Loucy (cell line): ENCODE measurements around the gene B3GALT6.

ENCODE experiments used
- H2AFZ ChIP-seq: fragments of 200-600 bp; sonication (generic); 2 replicates; pipeline ENCODE4 v1.6.0; 2016; ENCODE audit warnings: antibody characterized with exemption, mild to moderate bottlenecking, low read length, moderate library complexity
- H3F3A ChIP-seq: fragments of 200-600 bp; 2 replicates; pipeline ENCODE4 v1.6.0; 2016; ENCODE audit warnings: antibody characterized with exemption, low read depth, mild to moderate bottlenecking
- H3K27me3 ChIP-seq: fragments of 200-600 bp; sonication (generic); 2 replicates; pipeline ENCODE4 v1.6.1; 2014; ENCODE audit warnings: low read length, mild to moderate bottlenecking; ENCODE audit not compliant: insufficient read depth, poor library complexity, severe bottlenecking
- H3K36me3 ChIP-seq: fragments of 200-600 bp; sonication (generic); 2 replicates; pipeline ENCODE4 v1.6.1; 2016; ENCODE audit warnings: low read length; ENCODE audit not compliant: insufficient read depth
- H3K4me1 ChIP-seq: fragments of 200-600 bp; sonication (generic); 2 replicates; pipeline ENCODE4 v1.5.1; 2014; ENCODE audit warnings: low read length, mild to moderate bottlenecking; ENCODE audit not compliant: insufficient read depth, poor library complexity, severe bottlenecking
- H3K4me2 ChIP-seq: fragments of 200-600 bp; sonication (generic); 2 replicates; pipeline ENCODE4 v1.6.0; 2014; ENCODE audit warnings: antibody characterized with exemption, low read length, low read depth, mild to moderate bottlenecking; ENCODE audit not compliant: poor library complexity, severe bottlenecking
- H3K4me3 ChIP-seq: fragments of 200-600 bp; sonication (generic); 2 replicates; pipeline ENCODE4 v1.5.1; 2014; ENCODE audit warnings: low read length, mild to moderate bottlenecking, mixed read lengths; ENCODE audit not compliant: poor library complexity, severe bottlenecking
- H3K79me2 ChIP-seq: fragments of 200-600 bp; sonication (generic); 2 replicates; pipeline ENCODE4 v1.6.1; 2014; ENCODE audit warnings: low read length; ENCODE audit not compliant: insufficient read depth
- H3K9ac ChIP-seq: fragments of 200-600 bp; sonication (generic); 2 replicates; pipeline ENCODE4 v1.6.0; 2014; ENCODE audit warnings: mild to moderate bottlenecking, low read depth, low read length, moderate library complexity; ENCODE audit not compliant: poor library complexity, severe bottlenecking
- H3K9me2 ChIP-seq: fragments of 200-600 bp; sonication (generic); replicated peaks from 2 replicates; pipeline ENCODE4 v1.6.1; 2016; ENCODE audit warnings: low read depth, low read length, mixed read lengths
- H3K9me3 ChIP-seq: fragments of 200-600 bp; sonication (generic); 2 replicates; pipeline ENCODE4 v1.6.1; 2014; ENCODE audit warnings: mild to moderate bottlenecking, antibody characterized with exemption, low read length, low read depth; ENCODE audit not compliant: insufficient read depth
- H4K20me1 ChIP-seq: fragments of 200-600 bp; sonication (generic); 2 replicates; pipeline ENCODE4 v1.6.0; 2014; ENCODE audit warnings: antibody characterized with exemption, low read length, mild to moderate bottlenecking; ENCODE audit not compliant: insufficient read depth, poor library complexity, severe bottlenecking
- EZH2phosphoT487 ChIP-seq: fragments of 200-600 bp; IDR thresholded peaks from 2 replicates; pipeline ENCODE4 v1.6.1; 2018; ENCODE audit warnings: antibody characterized with exemption, mild to moderate bottlenecking, moderate library complexity, borderline replicate concordance
- TF ChIP-seq, protein P1 (sequence below): fragments of 200-600 bp; sonication (generic); conservative IDR thresholded peaks from 2 replicates; pipeline ENCODE4 v1.5.1; 2014; ENCODE audit warnings: mild to moderate bottlenecking, antibody characterized with exemption, low read length

The B3GALT6 gene

DNA sequence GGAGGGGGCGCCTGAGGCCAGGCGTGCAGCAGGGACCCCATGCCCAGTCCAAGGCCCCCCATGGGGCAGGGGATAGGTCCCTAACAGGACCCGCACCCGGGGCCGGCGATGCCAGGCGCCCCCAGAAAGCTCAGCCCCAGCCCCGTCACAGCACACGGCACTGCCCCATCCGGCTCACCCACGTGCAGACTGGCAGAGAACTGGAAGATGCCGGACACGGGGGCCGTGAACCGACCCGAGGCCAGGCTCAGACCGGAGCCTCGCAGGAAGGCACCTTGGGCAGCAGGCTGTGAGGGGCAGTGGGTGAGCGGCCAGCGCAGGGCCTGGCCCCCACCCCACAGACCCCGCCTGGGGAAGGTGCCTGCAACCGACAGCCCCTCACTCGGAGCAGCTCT, 11.2 kb downstream of the B3GALT6 start:
- Histone ChIP-seq H3K4me1 (no peaks in the 10 kb centered on the region), H4K20me1 (no peaks in the 10 kb centered on the region), H3K79me2 (no peaks in the 10 kb centered on the region), H3K27me3 (no peaks in the 10 kb centered on the region), H3K9ac (no peak overlapping the region), H3K4me3 (no peak overlapping the region), H3K9me2 (no peaks in the 10 kb centered on the region), H3F3A (no peaks in the 10 kb centered on the region), H3K9me3 (no peaks in the 10 kb centered on the region), H2AFZ (no peak overlapping the region), H3K4me2 (no peak overlapping the region), H3K36me3 (no peaks in the 10 kb centered on the region)
- no peak for TF ChIP-seq EZH2phosphoT487
- TF ChIP-seq, protein P1, sequence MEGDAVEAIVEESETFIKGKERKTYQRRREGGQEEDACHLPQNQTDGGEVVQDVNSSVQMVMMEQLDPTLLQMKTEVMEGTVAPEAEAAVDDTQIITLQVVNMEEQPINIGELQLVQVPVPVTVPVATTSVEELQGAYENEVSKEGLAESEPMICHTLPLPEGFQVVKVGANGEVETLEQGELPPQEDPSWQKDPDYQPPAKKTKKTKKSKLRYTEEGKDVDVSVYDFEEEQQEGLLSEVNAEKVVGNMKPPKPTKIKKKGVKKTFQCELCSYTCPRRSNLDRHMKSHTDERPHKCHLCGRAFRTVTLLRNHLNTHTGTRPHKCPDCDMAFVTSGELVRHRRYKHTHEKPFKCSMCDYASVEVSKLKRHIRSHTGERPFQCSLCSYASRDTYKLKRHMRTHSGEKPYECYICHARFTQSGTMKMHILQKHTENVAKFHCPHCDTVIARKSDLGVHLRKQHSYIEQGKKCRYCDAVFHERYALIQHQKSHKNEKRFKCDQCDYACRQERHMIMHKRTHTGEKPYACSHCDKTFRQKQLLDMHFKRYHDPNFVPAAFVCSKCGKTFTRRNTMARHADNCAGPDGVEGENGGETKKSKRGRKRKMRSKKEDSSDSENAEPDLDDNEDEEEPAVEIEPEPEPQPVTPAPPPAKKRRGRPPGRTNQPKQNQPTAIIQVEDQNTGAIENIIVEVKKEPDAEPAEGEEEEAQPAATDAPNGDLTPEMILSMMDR: no peak

DNA sequence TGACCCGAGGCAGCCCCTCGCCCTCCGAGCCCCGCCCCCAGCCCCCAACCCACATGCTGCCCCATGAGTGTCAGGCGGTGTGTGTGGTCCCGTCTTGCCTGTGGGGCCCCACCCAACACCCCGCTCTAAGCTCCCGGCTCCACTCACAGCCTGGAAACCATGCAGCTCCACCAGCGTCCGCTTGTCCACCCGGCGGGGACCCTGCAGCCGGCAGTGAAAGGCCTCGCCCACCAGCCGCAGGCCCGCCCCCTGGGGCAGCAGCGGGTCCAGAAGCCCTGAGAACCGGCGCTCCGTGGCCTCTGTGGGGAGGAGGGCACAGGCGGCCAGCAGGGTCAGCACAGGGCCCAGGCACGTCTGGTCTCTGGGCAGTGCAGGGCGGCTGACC, 11.8 kb downstream of the B3GALT6 start:
- H3K4me1 ChIP-seq: no peaks in the 10 kb centered on the region
- no peaks in the 10 kb centered on the region for H3K27me3 ChIP-seq

DNA sequence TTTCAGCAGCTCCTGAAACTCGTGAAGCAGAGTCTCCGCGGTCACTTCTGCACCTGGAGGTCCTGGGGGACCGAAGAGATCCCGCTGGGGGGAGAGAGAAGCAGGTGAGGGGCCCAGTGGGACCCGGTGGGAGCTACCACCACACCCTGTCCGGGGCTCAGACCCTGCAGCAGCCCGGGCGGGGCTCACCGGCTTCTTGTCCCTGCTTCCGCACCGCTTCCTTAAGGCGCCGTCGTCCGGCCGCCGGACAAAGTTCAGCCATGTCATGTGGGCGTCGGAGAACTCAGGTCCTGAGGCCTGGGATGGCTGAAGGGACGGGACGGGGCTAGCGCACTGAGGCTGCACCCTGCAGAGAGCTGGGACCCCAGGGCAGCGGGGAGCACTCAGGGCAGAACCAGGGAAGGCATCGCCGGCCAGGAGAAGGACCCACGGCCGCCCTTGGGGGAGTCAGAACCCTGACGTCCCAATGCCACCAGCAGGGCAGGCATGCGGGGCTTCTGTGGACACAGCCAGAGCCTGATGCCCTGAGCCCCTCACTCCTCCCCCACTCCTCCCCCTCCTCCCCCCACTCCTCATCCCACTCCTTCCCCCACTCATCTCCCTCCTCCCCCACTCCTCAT, 12.3 kb downstream of the B3GALT6 start:
- Histone ChIP-seq H3K9me2 (no peaks in the 10 kb centered on the region), H3K79me2 (no peaks in the 10 kb centered on the region), H3K36me3 (no peaks in the 10 kb centered on the region), H3K27me3 (no peaks in the 10 kb centered on the region), H3K4me3 (no peak overlapping the region), H3K4me1 (no peaks in the 10 kb centered on the region), H3K4me2 (no peak overlapping the region), H3F3A (no peaks in the 10 kb centered on the region), H3K9ac (no peak overlapping the region), H3K9me3 (no peaks in the 10 kb centered on the region), H2AFZ (no peak overlapping the region), H4K20me1 (no peaks in the 10 kb centered on the region)
- TF ChIP-seq EZH2phosphoT487: no peak
- TF ChIP-seq, protein P1: no peak

More for the DNA sequence above, 11.8 kb downstream of the B3GALT6 start:
- Histone ChIP-seq H3K4me3 (no peak overlapping the region), H3K36me3 (no peaks in the 10 kb centered on the region), H4K20me1 (no peaks in the 10 kb centered on the region), H3K9ac (no peak overlapping the region), H3K4me2 (no peak overlapping the region), H2AFZ (no peak overlapping the region), H3K79me2 (no peaks in the 10 kb centered on the region), H3K9me3 (no peaks in the 10 kb centered on the region), H3K9me2 (no peaks in the 10 kb centered on the region), H3F3A (no peaks in the 10 kb centered on the region)
- TF ChIP-seq EZH2phosphoT487: no peak
- TF ChIP-seq, protein P1: no peak
